ENCODE measurements around the gene PABPC1L. TPM values are rescaled to one million over a fixed set of nuclear protein-coding genes. Genes with fewer than 3 reads are reported as not detected.

The PABPC1L gene
- total RNA-seq, 1 experiment from 2014 or later: 17.1 TPM

GRCh38 chr20:44981736-44982406 lies 72.0 kb downstream of the PABPC1L start:
- DNase-seq (ENCODE audit: low read depth, low spot score): no peak
- in situ Hi-C loops (cut with HindIII; ENCODE audit: low pct_unique_long_range_greater_than_20kb, low sequenced_read_pairs): no loop called here

- in situ Hi-C loops (cut with HindIII; ENCODE audit: low pct_unique_long_range_greater_than_20kb, low sequenced_read_pairs): no loop called here
- no peak for DNase-seq (ENCODE audit: low read depth, low spot score)
Observed at GRCh38 chr20:44983093-44983674, 73.3 kb downstream of the PABPC1L start.

GRCh38 chr20:44988631-44989171 lies 78.8 kb downstream of the PABPC1L start:
- in situ Hi-C loops (cut with HindIII; ENCODE audit: low pct_unique_long_range_greater_than_20kb, low sequenced_read_pairs): no loop called here
- no peak for DNase-seq (ENCODE audit: low read depth, low spot score)

Other genes with a start within 250 kb of the PABPC1L start
- gene CCN5, start 194.7 kb upstream of the PABPC1L start, total RNA-seq (2014; rRNA removed; shearing (Covaris generic)): 0.45 and 0.85 TPM in 2 replicates
- gene KCNK15, start 164.2 kb upstream of the PABPC1L start, total RNA-seq (2014; rRNA removed; shearing (Covaris generic)): 0.13 TPM in 1 of 2 replicates, not detected in the other
- 10.7 and 10.9 TPM in 2 replicates for gene RIMS4, start 99.5 kb upstream of the PABPC1L start, total RNA-seq (2014; rRNA removed; shearing (Covaris generic))
- 129 and 134 TPM in 2 replicates for gene YWHAB, start 24.4 kb upstream of the PABPC1L start, total RNA-seq (2014; rRNA removed; shearing (Covaris generic))
- gene TOMM34, start 50.3 kb downstream of the PABPC1L start, total RNA-seq (2014; rRNA removed; shearing (Covaris generic)): 41.5 and 41.8 TPM in 2 replicates
- gene STK4, start 56.5 kb downstream of the PABPC1L start, total RNA-seq (2014; rRNA removed; shearing (Covaris generic)): 31.4 and 34.4 TPM in 2 replicates
- 1.1 and 1.7 TPM in 2 replicates for gene KCNS1, start 191.1 kb downstream of the PABPC1L start, total RNA-seq (2014; rRNA removed; shearing (Covaris generic))
- not detected in 2 replicates for gene WFDC5, start 205.1 kb downstream of the PABPC1L start, total RNA-seq (2014; rRNA removed; shearing (Covaris generic))
- gene WFDC12, start 214.4 kb downstream of the PABPC1L start, total RNA-seq (2014; rRNA removed; shearing (Covaris generic)): not detected in 2 replicates